H9 (cell line): ENCODE results near the gene GDF15. TPM values are rescaled to one million over a fixed set of nuclear protein-coding genes. Genes with fewer than 3 reads are reported as not detected.

Experiments used
- DNase-seq: peaks from one replicate; pipeline ENCODE4 v3.0.0-alpha.2; 2017
- H2AFZ ChIP-seq: one replicate; pipeline ENCODE4 v1.6.1; 2013; ENCODE audit warnings: mild to moderate bottlenecking, low read length, control low read depth, moderate library complexity
- H2AK5ac ChIP-seq: 2 replicates; pipeline ENCODE4 v1.6.1; 2013; ENCODE audit warnings: low read length, control low read depth, mixed read lengths; ENCODE audit not compliant: insufficient read length
- H2BK120ac ChIP-seq: one replicate; pipeline ENCODE4 v1.6.1; 2013; ENCODE audit warnings: low read depth, mild to moderate bottlenecking, low read length, control low read depth, inconsistent platforms; ENCODE audit not compliant: poor library complexity, severe bottlenecking
- H2BK12ac ChIP-seq: 2 replicates; pipeline ENCODE4 v1.6.1; 2013; ENCODE audit warnings: low read length, control low read depth, mixed read lengths, low read depth; ENCODE audit not compliant: insufficient read length
- H2BK15ac ChIP-seq: 2 replicates; pipeline ENCODE4 v1.6.1; 2013; ENCODE audit warnings: low read depth, low read length, control low read depth
- H2BK20ac ChIP-seq: one replicate; pipeline ENCODE4 v1.6.1; 2013; ENCODE audit warnings: low read depth, mild to moderate bottlenecking, low read length, control low read depth, inconsistent platforms; ENCODE audit not compliant: poor library complexity, severe bottlenecking
- H2BK5ac ChIP-seq: 2 replicates; pipeline ENCODE4 v1.6.1; 2013; ENCODE audit warnings: low read length, control low read depth, mixed read lengths; ENCODE audit not compliant: insufficient read length
- H3K14ac ChIP-seq: 2 replicates; pipeline ENCODE4 v1.6.1; 2013; ENCODE audit warnings: low read length, control low read depth; ENCODE audit not compliant: insufficient read depth
- H3K18ac ChIP-seq: 2 replicates; pipeline ENCODE4 v1.6.1; 2013; ENCODE audit warnings: low read depth, mild to moderate bottlenecking, mixed read lengths, low read length, control low read depth; ENCODE audit not compliant: insufficient read length
- H3K23ac ChIP-seq: 2 replicates; pipeline ENCODE4 v1.6.1; 2013; ENCODE audit warnings: low read length, control low read depth, mixed read lengths, low read depth; ENCODE audit not compliant: insufficient read length
- H3K23me2 ChIP-seq: 2 replicates; pipeline ENCODE4 v1.6.1; 2013; ENCODE audit warnings: low read depth, mild to moderate bottlenecking, mixed read lengths, low read length, control low read depth; ENCODE audit not compliant: insufficient read length, poor library complexity, severe bottlenecking
- H3K27ac ChIP-seq: 2 replicates; pipeline ENCODE4 v1.5.1; 2013; ENCODE audit warnings: low read length, control low read depth, mixed read lengths, low read depth; ENCODE audit not compliant: insufficient read length
- H3K27me3 ChIP-seq: 2 replicates; pipeline ENCODE4 v1.6.1; 2013; ENCODE audit warnings: low read length, control low read depth, inconsistent platforms; ENCODE audit not compliant: insufficient read depth
- H3K4ac ChIP-seq: 2 replicates; pipeline ENCODE4 v1.6.1; 2013; ENCODE audit warnings: low read depth, mild to moderate bottlenecking, control low read depth, inconsistent platforms, low read length, moderate library complexity
- H3K4me1 ChIP-seq: 2 replicates; pipeline ENCODE4 v1.6.1; 2013; ENCODE audit warnings: low read length, control low read depth, inconsistent platforms; ENCODE audit not compliant: insufficient read depth
- H3K4me2 ChIP-seq: 2 replicates; pipeline ENCODE4 v1.6.1; 2013; ENCODE audit warnings: low read length, control low read depth, mixed read lengths; ENCODE audit not compliant: insufficient read length, insufficient read depth
- H3K56ac ChIP-seq: 2 replicates; pipeline ENCODE4 v1.6.1; 2013; ENCODE audit warnings: low read depth, mild to moderate bottlenecking, mixed read lengths, low read length, control low read depth; ENCODE audit not compliant: insufficient read length
- H3K79me1 ChIP-seq: 2 replicates; pipeline ENCODE4 v1.6.1; 2013; ENCODE audit warnings: low read depth, mild to moderate bottlenecking, moderate library complexity, low read length, control low read depth, inconsistent platforms; ENCODE audit not compliant: insufficient read depth, poor library complexity, severe bottlenecking
- H3K79me2 ChIP-seq: 2 replicates; pipeline ENCODE4 v1.6.1; 2013; ENCODE audit warnings: low read length, control low read depth, inconsistent platforms; ENCODE audit not compliant: insufficient read depth
- H3K9ac ChIP-seq: 2 replicates; pipeline ENCODE4 v1.6.1; 2013; ENCODE audit warnings: low read length, control low read depth, mixed read lengths; ENCODE audit not compliant: insufficient read length; ENCODE audit errors: extremely low read depth
- H3K9me3 ChIP-seq: one replicate; pipeline ENCODE4 v1.6.1; 2013; ENCODE audit warnings: low read depth, low read length, inconsistent platforms; ENCODE audit not compliant: control insufficient read depth
- H3T11ph ChIP-seq: one replicate; pipeline ENCODE4 v1.6.1; 2013; ENCODE audit warnings: mild to moderate bottlenecking, low read length, control low read depth, inconsistent platforms
- H4K20me1 ChIP-seq: one replicate; pipeline ENCODE4 v1.6.1; 2013; ENCODE audit not compliant: control insufficient read depth, insufficient read length, insufficient read depth
- H4K5ac ChIP-seq: 2 replicates; pipeline ENCODE4 v1.6.1; 2013; ENCODE audit warnings: low read depth, mild to moderate bottlenecking, mixed read lengths, low read length, control low read depth; ENCODE audit not compliant: insufficient read length
- H4K8ac ChIP-seq: replicated peaks from 2 replicates; pipeline ENCODE4 v1.6.1; 2013; ENCODE audit warnings: low read length, control low read depth, mixed read lengths, low read depth; ENCODE audit not compliant: insufficient read length
- H4K91ac ChIP-seq: 2 replicates; pipeline ENCODE4 v1.6.1; 2013; ENCODE audit warnings: low read depth, mild to moderate bottlenecking, moderate library complexity, mixed read lengths, low read length, control low read depth; ENCODE audit not compliant: insufficient read length
- H3K27ac Mint-ChIP-seq, 3 experiments: 2 replicates in 2 of 3; 3 replicates in 1 of 3; pipeline ENCODE4 v1.8.0; 2020 to 2021; ENCODE audit warnings: mixed read lengths in 3 of 3, mild to moderate bottlenecking in 1 of 3, moderate library complexity in 1 of 3
- H3K27me3 Mint-ChIP-seq: 2 replicates; pipeline ENCODE4 v1.8.0; 2021; ENCODE audit warnings: low read depth, mild to moderate bottlenecking, moderate library complexity, mixed read lengths
- H3K36me3 Mint-ChIP-seq, 3 experiments: 2 replicates in 2 of 3; 3 replicates in 1 of 3; pipeline ENCODE4 v1.8.0; 2020 to 2021; ENCODE audit warnings: low read depth in 3 of 3, mixed read lengths in 3 of 3; ENCODE audit not compliant: insufficient read depth in 1 of 3
- H3K4me1 Mint-ChIP-seq, 2 experiments: 2 replicates each; pipeline ENCODE4 v1.8.0; 2020; ENCODE audit warnings: mixed read lengths in 2 of 2
- H3K4me3 Mint-ChIP-seq, 2 experiments: 2 replicates in 1 of 2; 3 replicates in 1 of 2; pipeline ENCODE4 v1.8.0; 2020 to 2021; ENCODE audit warnings: mild to moderate bottlenecking in 2 of 2, mixed read lengths in 2 of 2, moderate library complexity in 1 of 2
- H3K9me3 Mint-ChIP-seq, 2 experiments: 2 replicates in 1 of 2; 3 replicates in 1 of 2; pipeline ENCODE4 v1.8.0; 2020; ENCODE audit warnings: mild to moderate bottlenecking in 2 of 2, mixed read lengths in 2 of 2, moderate library complexity in 1 of 2
- CTCF ChIP-seq: fragments of 200-600 bp; sonication (generic); conservative IDR thresholded peaks from 3 replicates; pipeline ENCODE4 v1.8.0; 2021; ENCODE audit warnings: antibody characterized with exemption, mild to moderate bottlenecking
- WGBS: extraction: QIAGEN DNeasy Blood & Tissue Kit; methylation state at CpG from one replicate; pipeline ENCODE4 v1.1.7; 2013; ENCODE audit warnings: missing lambda C conversion rate, low lambda C conversion rate, mixed read lengths; ENCODE audit not compliant: insufficient read length; ENCODE audit errors: extremely low coverage; 5-methylcytosine and 5-hydroxymethylcytosine counted together
- total RNA-seq: library from RNA; stranded (reverse); gene quantifications from 2 replicates; pipeline ENCODE4 v1.2.1, GENCODE V29; 2021

GDF15 gene
- total RNA-seq, 1 experiment from 2014 or later, result 5.7 TPM

- Histone ChIP-seq H3K4me1 (no peaks in the 10 kb centered on the region), H3K23me2 (no peaks in the 10 kb centered on the region), H3K4ac (no peak overlapping the region), H4K91ac (no peak overlapping the region), H2AK5ac (no peak overlapping the region), H2BK15ac (no peak overlapping the region), H3K4me2 (no peak overlapping the region), H3K9ac (no peak overlapping the region), H3K14ac (no peak overlapping the region), H3K18ac (no peak overlapping the region), H3K23ac (no peak overlapping the region), H2BK5ac (no peak overlapping the region), H2BK20ac (no peak overlapping the region), H2BK12ac (no peak overlapping the region), H4K8ac (no peak overlapping the region), H3K27me3 (no peaks in the 10 kb centered on the region), H4K5ac (no peak overlapping the region), H3T11ph (no peak overlapping the region), H3K9me3 (no peaks in the 10 kb centered on the region), H3K79me2 (no peaks in the 10 kb centered on the region), H3K56ac (no peak overlapping the region), H3K27ac (no peak overlapping the region), H2BK120ac (no peak overlapping the region), H2AFZ (no peak overlapping the region), H3K79me1 (no peaks in the 10 kb centered on the region), H4K20me1 (no peaks in the 10 kb centered on the region)
- H3K27me3 Mint-ChIP-seq, result peaks cover 14% of the 10 kb centered on the region
- DNase-seq, result no peak
- H3K36me3 Mint-ChIP-seq, result no peaks in the 10 kb centered on the region
- WGBS, result no CpG with 5 or more reads among the region's 6 CpGs
- H3K9me3 Mint-ChIP-seq, result no peaks in the 10 kb centered on the region
- H3K4me3 Mint-ChIP-seq, result no peak overlapping the region
- no peak overlapping the region for H3K27ac Mint-ChIP-seq
- H3K4me1 Mint-ChIP-seq, result peaks cover 6 to 16% of the 10 kb centered on the region in 2 experiments; a peak in 3 of 4 replicates
- TF ChIP-seq CTCF, result no peak
Measured at GRCh38 chr19:18399008-18399407, 13.1 kb downstream of the GDF15 start.
